ENCODE results near the gene RFPL2.

- TF ChIP-seq EZH2 (IDR thresholded peaks at IDR 0.05; ENCODE audit: borderline replicate concordance, low read depth, low read length, severe bottlenecking): no peak
- no peak for TF ChIP-seq FOS (IDR thresholded peaks at IDR 0.05; ENCODE audit: borderline replicate concordance, insufficient read depth, low read length)
- no peak for TF ChIP-seq CTCF (IDR thresholded peaks at IDR 0.05; ENCODE audit: extremely low read depth in 1 of 2, insufficient read depth in 1 of 2, low read depth in 1 of 2, low read length in 2 of 2)
- TF ChIP-seq POLR2AphosphoS5 (IDR thresholded peaks at IDR 0.05; ENCODE audit: insufficient read depth, low read depth, low read length): no peak
- TF ChIP-seq POLR2A (IDR thresholded peaks at IDR 0.05; ENCODE audit: low read depth, low read length): no peak
- TF ChIP-seq MYC (IDR thresholded peaks at IDR 0.05; ENCODE audit: low read depth, low read length): no peak
- no peak for TF ChIP-seq JUN (IDR thresholded peaks at IDR 0.05; ENCODE audit: borderline replicate concordance, insufficient read depth, insufficient read length, low read depth)
- TF ChIP-seq MAX (IDR thresholded peaks at IDR 0.05; ENCODE audit: insufficient read depth, insufficient read length): no peak
- TF ChIP-seq GATA2 (IDR thresholded peaks at IDR 0.05; ENCODE audit: insufficient read depth, insufficient read length, low read depth, low read length): no peak
These were observed 41.3 kb upstream of the RFPL2 start for GRCh38 chr22:32246166-32246565.
